Measurements from ENCODE around the gene UGT1A8. TPM values are rescaled to one million over a fixed set of nuclear protein-coding genes. Genes with fewer than 3 reads are reported as not detected.
"Not testable (repeated sequence)": the region's sequence is repeated elsewhere in the genome, so short reads cannot be mapped to it uniquely, and the experiment has no call there.

Gene UGT1A8
- not detected for total RNA-seq

DNA sequence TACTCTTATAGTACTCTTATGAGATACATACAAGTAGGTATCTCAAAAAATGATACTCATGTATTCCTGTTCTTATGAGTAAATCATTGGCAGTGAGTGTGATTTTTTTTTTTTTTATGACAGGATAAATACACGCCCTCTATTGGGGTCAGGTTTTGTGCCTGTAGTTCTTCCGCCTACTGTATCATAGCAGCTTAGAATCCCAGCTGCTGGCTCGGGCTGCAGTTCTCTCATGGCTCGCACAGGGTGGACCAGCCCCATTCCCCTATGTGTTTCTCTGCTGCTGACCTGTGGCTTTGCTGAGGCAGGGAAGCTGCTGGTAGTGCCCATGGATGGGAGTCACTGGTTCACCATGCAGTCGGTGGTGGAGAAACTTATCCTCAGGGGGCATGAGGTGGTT is at the start of gene UGT1A8:
Gene UGT1A8 (plus strand): TSS at position 158 of the 400 bp plus-strand sequence. CDS start 75 bp downstream, at position 233.
- H3K27me3 ChIP-seq (ENCODE audit: insufficient read depth, low read length); H3K9me3 ChIP-seq (ENCODE audit: low read depth, low read length); H3K4me3 ChIP-seq (ENCODE audit: low read length); H3K4me1 ChIP-seq (ENCODE audit: insufficient read depth, low read length): not testable (repeated sequence)

- Histone ChIP-seq H3K4me1 (ENCODE audit: insufficient read depth, low read length) (no peaks in the 10 kb centered on the region), H3K4me3 (ENCODE audit: low read length) (no peak overlapping the region), H3K9me3 (ENCODE audit: low read depth, low read length) (no peaks in the 10 kb centered on the region), H3K27me3 (ENCODE audit: insufficient read depth, low read length) (no peaks in the 10 kb centered on the region)
Observed at GRCh38 chr2:233571001-233571400, 46.4 kb upstream of the UGT1A8 start.

GRCh38 chr2:233571462-233571861 is 46.0 kb upstream of the UGT1A8 start:
- Histone ChIP-seq H3K4me3 (ENCODE audit: low read length) (no peak overlapping the region), H3K4me1 (ENCODE audit: insufficient read depth, low read length) (no peaks in the 10 kb centered on the region), H3K9me3 (ENCODE audit: low read depth, low read length) (no peaks in the 10 kb centered on the region), H3K27me3 (ENCODE audit: insufficient read depth, low read length) (no peaks in the 10 kb centered on the region)

DNA sequence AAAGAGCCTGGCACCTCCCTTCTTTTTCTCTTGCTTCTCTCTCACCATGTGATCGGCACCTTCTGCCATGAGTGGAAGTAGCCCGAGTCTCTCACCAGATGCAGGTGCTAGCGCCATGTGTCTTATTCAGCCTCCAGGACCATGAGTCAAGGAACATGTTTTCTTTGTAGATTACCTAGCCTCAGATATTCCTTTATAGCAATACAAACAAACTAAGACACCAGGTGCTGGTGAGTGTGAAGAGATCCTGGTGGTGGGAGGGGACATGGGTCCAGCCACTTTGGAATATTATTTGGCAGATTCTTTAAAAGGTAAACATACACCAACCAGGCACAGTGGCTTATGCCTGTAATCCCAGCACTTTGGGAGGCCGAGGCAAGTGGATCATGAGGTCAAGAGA is 45.0 kb upstream of the UGT1A8 start:
- no peaks in the 10 kb centered on the region for H3K4me1 ChIP-seq (ENCODE audit: insufficient read depth, low read length)
- H3K27me3 ChIP-seq (ENCODE audit: insufficient read depth, low read length): no peaks in the 10 kb centered on the region
- H3K9me3 ChIP-seq (ENCODE audit: low read depth, low read length): no peaks in the 10 kb centered on the region

GRCh38 chr2:233577341-233577740 is 40.1 kb upstream of the UGT1A8 start:
- H3K9me3 ChIP-seq (ENCODE audit: low read depth, low read length); H3K27me3 ChIP-seq (ENCODE audit: insufficient read depth, low read length); H3K4me3 ChIP-seq (ENCODE audit: low read length); H3K4me1 ChIP-seq (ENCODE audit: insufficient read depth, low read length): not testable (repeated sequence)

More for the DNA sequence above, 45.0 kb upstream of the UGT1A8 start:
- no peak overlapping the region for H3K4me3 ChIP-seq (ENCODE audit: low read length)

DNA sequence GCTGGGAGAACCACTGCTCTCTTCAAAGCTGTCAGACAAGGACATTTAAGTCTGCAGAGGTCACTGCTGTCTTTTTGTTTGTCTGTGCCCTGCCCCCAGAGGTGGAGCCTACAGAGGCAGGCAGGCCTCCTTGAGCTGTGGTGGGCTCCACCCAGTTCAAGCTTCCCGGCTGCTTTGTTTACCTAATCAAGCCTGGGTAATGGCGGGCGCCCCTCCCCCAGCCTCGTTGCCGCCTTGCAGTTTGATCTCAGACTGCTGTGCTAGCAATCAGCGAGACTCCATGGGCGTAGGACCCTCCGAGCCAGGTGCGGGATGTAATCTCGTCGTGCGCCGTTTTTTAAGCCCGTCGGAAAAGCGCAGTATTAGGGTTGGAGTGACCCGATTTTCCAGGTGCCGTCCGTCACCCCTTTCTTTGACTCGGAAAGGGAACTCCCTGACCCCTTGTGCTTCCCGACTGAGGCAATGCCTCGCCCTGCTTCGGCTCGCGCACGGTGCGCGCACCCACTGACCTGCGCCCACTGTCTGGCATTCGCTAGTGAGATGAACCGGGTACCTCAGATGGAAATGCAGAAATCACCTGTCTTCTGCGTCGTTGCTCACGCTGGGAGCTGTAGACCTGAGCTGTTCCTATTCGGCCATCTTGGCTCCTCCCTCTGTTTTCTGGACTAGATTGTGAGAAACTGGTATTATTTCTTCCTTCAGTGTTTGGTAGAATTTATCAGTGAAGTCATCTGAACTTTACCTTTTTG is 34.0 kb upstream of the UGT1A8 start:
- not testable (repeated sequence) for H3K27me3 ChIP-seq (ENCODE audit: insufficient read depth, low read length); H3K9me3 ChIP-seq (ENCODE audit: low read depth, low read length); H3K4me3 ChIP-seq (ENCODE audit: low read length); H3K4me1 ChIP-seq (ENCODE audit: insufficient read depth, low read length)

- H3K27me3 ChIP-seq (ENCODE audit: insufficient read depth, low read length): peaks cover 3% of the 10 kb centered on the region
- no peak overlapping the region for H3K4me3 ChIP-seq (ENCODE audit: low read length)
Observed at GRCh38 chr2:233584210-233584609, 33.2 kb upstream of the UGT1A8 start.

DNA sequence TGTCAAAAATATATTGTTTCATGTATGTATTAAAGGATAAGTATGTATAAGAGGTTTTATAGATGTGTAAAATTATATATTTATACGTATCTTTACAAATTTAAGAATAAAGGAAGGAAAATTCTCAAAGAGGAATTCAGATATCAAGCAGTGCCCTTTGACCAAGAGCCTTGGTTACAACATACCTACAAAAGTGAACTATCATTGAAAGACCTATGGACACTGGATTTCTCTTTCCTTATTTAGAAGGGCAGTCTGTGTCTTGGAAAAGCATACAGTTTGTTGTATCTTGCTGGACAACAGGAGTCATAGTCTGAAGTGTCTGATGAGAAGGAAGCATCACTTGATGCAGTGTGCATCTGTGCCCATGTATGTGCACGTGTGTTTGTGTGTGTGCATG is 29.0 kb upstream of the UGT1A8 start:
- H3K9me3 ChIP-seq (ENCODE audit: low read depth, low read length): no peaks in the 10 kb centered on the region
- H3K4me3 ChIP-seq (ENCODE audit: low read length): no peak overlapping the region
- H3K27me3 ChIP-seq (ENCODE audit: insufficient read depth, low read length): peaks cover 3% of the 10 kb centered on the region
- H3K4me1 ChIP-seq (ENCODE audit: insufficient read depth, low read length): no peaks in the 10 kb centered on the region

More at GRCh38 chr2:233584210-233584609, 33.2 kb upstream of the UGT1A8 start:
- Histone ChIP-seq H3K9me3 (ENCODE audit: low read depth, low read length) (no peaks in the 10 kb centered on the region), H3K4me1 (ENCODE audit: insufficient read depth, low read length) (no peaks in the 10 kb centered on the region)

- H3K4me3 ChIP-seq (ENCODE audit: low read length): not testable (repeated sequence)
Observed at GRCh38 chr2:233592706-233593105, 24.7 kb upstream of the UGT1A8 start.

DNA sequence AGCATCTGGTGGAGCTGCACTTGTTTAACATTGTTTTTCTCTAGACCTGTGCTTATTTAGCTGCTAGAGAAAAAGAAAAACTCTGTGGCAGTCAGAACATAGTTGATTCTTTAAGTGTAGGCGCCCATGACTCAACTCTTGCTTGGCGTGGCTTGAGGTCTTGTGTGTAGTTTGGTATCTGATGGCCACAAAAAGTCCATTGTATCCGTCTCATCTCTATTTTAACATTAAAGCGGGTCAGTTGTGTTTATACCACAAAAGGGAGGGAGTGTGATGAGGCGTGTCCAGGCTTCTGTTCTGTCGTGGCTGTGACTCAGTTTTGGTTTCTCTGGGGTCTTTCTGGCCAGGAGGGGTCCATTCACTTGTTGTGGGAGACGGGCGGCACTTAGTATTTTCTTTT is 24.2 kb upstream of the UGT1A8 start:
- Histone ChIP-seq H3K9me3 (ENCODE audit: low read depth, low read length) (no peaks in the 10 kb centered on the region), H3K27me3 (ENCODE audit: insufficient read depth, low read length) (no peaks in the 10 kb centered on the region), H3K4me1 (ENCODE audit: insufficient read depth, low read length) (no peaks in the 10 kb centered on the region), H3K4me3 (ENCODE audit: low read length) (no peak overlapping the region)

More at GRCh38 chr2:233592706-233593105, 24.7 kb upstream of the UGT1A8 start:
- not testable (repeated sequence) for H3K9me3 ChIP-seq (ENCODE audit: low read depth, low read length); H3K4me1 ChIP-seq (ENCODE audit: insufficient read depth, low read length); H3K27me3 ChIP-seq (ENCODE audit: insufficient read depth, low read length)

DNA sequence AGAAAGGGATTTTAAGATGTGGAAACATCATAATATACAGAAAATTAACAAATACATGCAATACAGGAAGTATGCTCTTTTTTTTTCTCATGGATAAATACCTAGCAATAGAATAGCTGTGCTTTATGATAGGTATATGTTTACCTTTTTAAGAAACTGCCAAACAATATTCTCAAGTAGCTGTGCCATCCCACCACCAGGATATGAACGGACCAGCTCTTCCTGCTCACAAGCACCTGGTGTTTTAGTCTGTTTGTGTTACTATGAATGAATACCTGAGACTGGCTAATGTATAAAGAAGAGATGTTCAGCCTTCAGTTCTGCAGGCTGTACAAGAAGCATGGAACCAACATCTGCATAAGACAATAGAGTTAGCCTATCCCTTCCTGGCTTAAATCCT is 19.9 kb upstream of the UGT1A8 start:
- H3K4me1 ChIP-seq (ENCODE audit: insufficient read depth, low read length): no peaks in the 10 kb centered on the region
- H3K4me3 ChIP-seq (ENCODE audit: low read length): no peak overlapping the region
- H3K9me3 ChIP-seq (ENCODE audit: low read depth, low read length): no peaks in the 10 kb centered on the region
- peaks cover 17% of the 10 kb centered on the region for H3K27me3 ChIP-seq (ENCODE audit: insufficient read depth, low read length)

- no peak overlapping the region for H3K4me3 ChIP-seq (ENCODE audit: low read length)
- no peaks in the 10 kb centered on the region for H3K4me1 ChIP-seq (ENCODE audit: insufficient read depth, low read length)
- peaks cover 17% of the 10 kb centered on the region for H3K27me3 ChIP-seq (ENCODE audit: insufficient read depth, low read length)
- H3K9me3 ChIP-seq (ENCODE audit: low read depth, low read length): no peaks in the 10 kb centered on the region
Observed at GRCh38 chr2:233598952-233599351, 18.5 kb upstream of the UGT1A8 start.

DNA sequence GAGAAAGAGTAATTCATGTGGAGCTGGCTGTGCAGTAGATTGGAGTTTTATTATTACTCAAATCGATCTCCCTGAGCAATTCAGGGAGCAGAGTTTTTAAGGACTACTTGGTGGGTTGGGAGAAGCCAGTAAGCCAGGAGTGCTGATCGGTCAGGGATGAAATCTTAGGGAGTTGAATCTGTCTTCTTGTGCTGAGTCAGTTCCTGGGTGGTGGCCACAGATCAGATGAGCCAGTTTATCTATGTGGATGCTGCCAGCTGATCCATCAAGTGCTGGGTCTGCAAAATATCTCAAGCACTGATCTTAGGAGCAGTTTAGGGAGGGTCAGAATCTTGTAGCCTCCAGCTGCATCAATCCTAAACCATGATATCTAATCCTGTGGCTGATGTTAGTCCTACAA is 17.0 kb upstream of the UGT1A8 start:
- Histone ChIP-seq H3K9me3 (ENCODE audit: low read depth, low read length) (no peaks in the 10 kb centered on the region), H3K4me1 (ENCODE audit: insufficient read depth, low read length) (no peaks in the 10 kb centered on the region), H3K27me3 (ENCODE audit: insufficient read depth, low read length) (peaks cover 17% of the 10 kb centered on the region), H3K4me3 (ENCODE audit: low read length) (no peak overlapping the region)

GRCh38 chr2:233602076-233602475 is 15.4 kb upstream of the UGT1A8 start:
- no peaks in the 10 kb centered on the region for H3K9me3 ChIP-seq (ENCODE audit: low read depth, low read length)
- H3K27me3 ChIP-seq (ENCODE audit: insufficient read depth, low read length): peaks cover 17% of the 10 kb centered on the region
- H3K4me1 ChIP-seq (ENCODE audit: insufficient read depth, low read length): no peaks in the 10 kb centered on the region
- no peak overlapping the region for H3K4me3 ChIP-seq (ENCODE audit: low read length)

GRCh38 chr2:233603520-233603919 is 13.9 kb upstream of the UGT1A8 start:
- H3K4me3 ChIP-seq (ENCODE audit: low read length): no peak overlapping the region
- H3K27me3 ChIP-seq (ENCODE audit: insufficient read depth, low read length): peaks cover 17% of the 10 kb centered on the region
- H3K9me3 ChIP-seq (ENCODE audit: low read depth, low read length): no peaks in the 10 kb centered on the region
- H3K4me1 ChIP-seq (ENCODE audit: insufficient read depth, low read length): no peaks in the 10 kb centered on the region

- Histone ChIP-seq H3K4me3 (ENCODE audit: low read length) (no peak overlapping the region), H3K27me3 (ENCODE audit: insufficient read depth, low read length) (peaks cover 13% of the 10 kb centered on the region), H3K9me3 (ENCODE audit: low read depth, low read length) (no peaks in the 10 kb centered on the region), H3K4me1 (ENCODE audit: insufficient read depth, low read length) (no peaks in the 10 kb centered on the region)
Observed at GRCh38 chr2:233604826-233605225, 12.6 kb upstream of the UGT1A8 start.
